BLaER1 (cell line): ENCODE results near the gene SRGAP2C.
"Not testable (repeated sequence)": the region's sequence is repeated elsewhere in the genome, so short reads cannot be mapped to it uniquely, and the experiment has no call there.

Experiments
- H3K27ac ChIP-seq: shearing (Covaris generic); formaldehyde crosslinking; 2 replicates; pipeline ENCODE4 v1.8.1; 2022
- H3K27me3 ChIP-seq: shearing (Covaris generic); formaldehyde crosslinking; 2 replicates; pipeline ENCODE4 v1.8.1; 2022
- H3K36me3 ChIP-seq: shearing (Covaris generic); formaldehyde crosslinking; 2 replicates; pipeline ENCODE4 v1.8.1; 2022
- H3K4me1 ChIP-seq: shearing (Covaris generic); formaldehyde crosslinking; 2 replicates; pipeline ENCODE4 v1.8.1; 2022
- H3K4me2 ChIP-seq: shearing (Covaris generic); formaldehyde crosslinking; 2 replicates; pipeline ENCODE4 v1.8.1; 2022
- H3K4me3 ChIP-seq: shearing (Covaris generic); formaldehyde crosslinking; 2 replicates; pipeline ENCODE4 v1.8.1; 2022
- H3K9ac ChIP-seq: shearing (Covaris generic); formaldehyde crosslinking; 2 replicates; pipeline ENCODE4 v1.8.1; 2022
- H3K9me3 ChIP-seq: shearing (Covaris generic); formaldehyde crosslinking; 2 replicates; pipeline ENCODE4 v1.8.1; 2022
- H4K20me1 ChIP-seq: shearing (Covaris generic); formaldehyde crosslinking; 2 replicates; pipeline ENCODE4 v1.8.1; 2022

SRGAP2C gene

DNA sequence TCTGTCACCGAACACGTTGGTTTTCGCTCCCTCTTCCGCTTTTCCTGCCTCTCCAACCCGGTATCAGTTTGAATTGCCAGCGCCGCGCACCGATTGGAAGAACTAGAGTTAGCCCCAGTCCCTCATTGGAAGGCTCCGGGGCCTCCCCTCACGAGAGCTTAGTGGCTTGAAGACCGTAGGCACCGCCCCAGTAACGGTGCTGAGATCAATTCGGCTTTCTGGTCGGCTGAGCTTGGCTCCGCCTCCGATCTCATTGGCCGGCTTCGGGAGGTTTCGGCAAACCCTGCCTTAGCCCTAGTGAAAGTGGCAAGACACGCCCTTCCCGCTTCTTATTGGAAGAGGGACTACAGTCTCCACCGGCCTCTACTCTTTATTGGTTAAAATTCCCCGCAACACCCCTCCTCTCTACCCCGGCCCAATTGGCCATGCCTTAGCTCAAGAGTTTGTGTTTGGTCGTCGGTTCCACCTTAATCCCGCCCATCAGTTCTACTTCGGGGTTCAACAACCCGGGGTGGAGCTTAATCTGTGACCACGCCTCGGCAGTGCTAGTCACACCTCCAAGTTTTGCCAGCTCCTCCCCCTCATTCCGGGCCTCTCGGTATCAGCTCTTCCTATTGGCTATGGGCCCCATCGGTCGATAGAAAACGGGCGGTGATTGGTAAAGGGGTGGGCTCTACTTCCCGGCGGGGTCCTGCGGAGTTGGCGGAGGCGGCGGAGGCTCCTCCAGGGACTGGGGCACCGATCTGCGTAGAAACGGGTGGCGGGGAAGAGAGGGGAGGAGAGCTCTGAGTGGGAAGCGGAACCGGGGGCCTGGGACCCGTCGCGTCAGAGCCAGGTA lies at the start of gene SRGAP2C, which contains the start of gene FAM72B:
Gene SRGAP2C, plus strand, starts transcription at position 686 of the 838 bp plus-strand sequence. CDS start 2,472 bp downstream, outside the sequence.
Gene FAM72B, minus strand, starts transcription at position 51 of the 838 bp plus-strand sequence. CDS start 851 bp downstream, outside the sequence.
- H3K36me3 ChIP-seq, H3K4me1 ChIP-seq, H3K27me3 ChIP-seq, H3K27ac ChIP-seq, H3K9me3 ChIP-seq, H3K9ac ChIP-seq, H4K20me1 ChIP-seq: not testable (repeated sequence)
- Histone ChIP-seq H3K4me3 (peak within 1 kb of the TSS; percentile 66), H3K4me2 (peak within 1 kb of the TSS; percentile 55)

DNA sequence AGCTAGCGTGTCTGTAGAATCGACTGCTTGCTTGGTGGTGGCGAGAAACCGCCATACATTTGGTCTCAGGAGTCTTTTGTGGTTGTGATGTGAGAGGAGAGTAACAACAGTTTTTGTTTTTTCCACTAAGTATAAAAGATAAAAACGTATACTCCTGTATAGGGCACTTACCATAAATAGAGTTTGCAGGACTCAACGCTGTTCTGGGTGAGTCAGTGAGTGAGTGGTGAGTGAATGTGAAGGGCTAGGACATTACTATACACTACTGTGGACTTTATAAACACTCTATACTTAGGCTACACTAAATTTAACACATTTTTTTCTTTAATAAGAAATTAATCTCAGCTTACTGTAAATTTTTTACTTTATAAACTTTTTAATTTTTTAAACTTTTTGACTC lies 44.4 kb upstream of the SRGAP2C start:
- not testable (repeated sequence) for H3K9me3 ChIP-seq, H3K27ac ChIP-seq, H3K9ac ChIP-seq, H3K4me2 ChIP-seq, H3K4me1 ChIP-seq, H4K20me1 ChIP-seq, H3K4me3 ChIP-seq, H3K36me3 ChIP-seq, H3K27me3 ChIP-seq

DNA sequence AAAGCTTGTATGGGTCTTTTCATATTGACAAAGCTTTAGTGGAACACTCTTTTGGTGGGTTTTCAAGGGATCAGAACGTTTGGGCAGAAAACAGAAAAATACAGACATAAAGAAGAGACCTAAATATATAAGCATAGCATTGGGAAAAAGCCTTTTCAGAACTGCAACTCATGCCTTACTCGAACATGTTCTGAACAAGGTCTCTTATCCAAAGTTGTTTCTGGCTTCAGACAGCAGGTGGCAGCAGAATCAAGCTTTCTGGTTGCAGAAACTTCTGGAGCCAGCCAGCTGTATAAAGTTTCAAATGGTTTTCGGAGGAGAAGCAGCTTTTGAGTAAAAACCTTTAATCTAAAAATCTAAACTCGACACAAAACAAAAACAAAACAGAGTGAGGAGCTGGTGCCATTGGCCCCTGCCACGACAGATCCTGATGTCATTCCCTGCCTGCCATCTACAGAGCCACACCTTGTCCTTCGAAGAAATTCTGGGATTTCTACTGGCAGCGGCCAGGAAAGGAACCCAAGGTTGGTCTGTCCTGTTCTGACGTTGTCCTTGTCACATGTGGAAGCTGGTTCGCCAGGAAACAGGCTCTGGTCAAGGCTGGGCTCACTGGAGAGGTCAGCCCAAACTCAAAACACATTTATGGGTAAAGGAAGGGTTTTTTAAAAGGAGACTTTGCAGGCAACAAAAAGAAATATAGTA lies 36.1 kb upstream of the SRGAP2C start:
- not testable (repeated sequence) for H3K9ac ChIP-seq, H3K27ac ChIP-seq, H3K36me3 ChIP-seq, H3K4me2 ChIP-seq, H3K27me3 ChIP-seq, H3K4me3 ChIP-seq, H3K9me3 ChIP-seq, H4K20me1 ChIP-seq, H3K4me1 ChIP-seq

- H3K4me2 ChIP-seq, H3K27me3 ChIP-seq, H3K4me1 ChIP-seq, H3K36me3 ChIP-seq, H4K20me1 ChIP-seq, H3K27ac ChIP-seq, H3K4me3 ChIP-seq, H3K9me3 ChIP-seq, H3K9ac ChIP-seq: not testable (repeated sequence)
These were observed 33.5 kb upstream of the SRGAP2C start for GRCh38 chr1:121151294-121151693.

DNA sequence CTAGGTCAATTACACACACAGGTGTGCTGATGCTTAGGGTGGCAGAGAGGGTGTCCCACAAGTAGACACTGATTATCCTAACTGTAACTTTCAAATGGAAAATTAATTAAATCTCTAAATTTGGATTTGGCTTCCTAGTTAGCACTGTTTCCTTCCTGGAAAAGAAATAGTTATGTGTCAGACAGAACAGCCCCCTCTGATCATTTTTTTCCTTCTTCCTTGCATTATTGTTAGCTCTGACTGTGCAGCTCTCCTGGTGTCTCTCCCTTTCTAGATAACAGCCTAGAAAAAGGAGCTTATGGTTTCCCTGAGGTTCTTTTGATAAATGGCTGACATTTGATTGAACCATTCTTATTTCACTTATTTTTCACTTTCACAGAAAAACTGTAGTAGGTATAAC lies 32.0 kb upstream of the SRGAP2C start:
- H3K27me3 ChIP-seq, H3K4me1 ChIP-seq, H3K27ac ChIP-seq, H3K36me3 ChIP-seq, H4K20me1 ChIP-seq, H3K4me3 ChIP-seq, H3K9me3 ChIP-seq, H3K9ac ChIP-seq, H3K4me2 ChIP-seq: not testable (repeated sequence)

GRCh38 chr1:121154811-121155210 lies 30.0 kb upstream of the SRGAP2C start:
- not testable (repeated sequence) for H3K4me3 ChIP-seq, H3K27ac ChIP-seq, H3K4me1 ChIP-seq, H4K20me1 ChIP-seq, H3K27me3 ChIP-seq, H3K36me3 ChIP-seq, H3K9me3 ChIP-seq, H3K9ac ChIP-seq, H3K4me2 ChIP-seq

DNA sequence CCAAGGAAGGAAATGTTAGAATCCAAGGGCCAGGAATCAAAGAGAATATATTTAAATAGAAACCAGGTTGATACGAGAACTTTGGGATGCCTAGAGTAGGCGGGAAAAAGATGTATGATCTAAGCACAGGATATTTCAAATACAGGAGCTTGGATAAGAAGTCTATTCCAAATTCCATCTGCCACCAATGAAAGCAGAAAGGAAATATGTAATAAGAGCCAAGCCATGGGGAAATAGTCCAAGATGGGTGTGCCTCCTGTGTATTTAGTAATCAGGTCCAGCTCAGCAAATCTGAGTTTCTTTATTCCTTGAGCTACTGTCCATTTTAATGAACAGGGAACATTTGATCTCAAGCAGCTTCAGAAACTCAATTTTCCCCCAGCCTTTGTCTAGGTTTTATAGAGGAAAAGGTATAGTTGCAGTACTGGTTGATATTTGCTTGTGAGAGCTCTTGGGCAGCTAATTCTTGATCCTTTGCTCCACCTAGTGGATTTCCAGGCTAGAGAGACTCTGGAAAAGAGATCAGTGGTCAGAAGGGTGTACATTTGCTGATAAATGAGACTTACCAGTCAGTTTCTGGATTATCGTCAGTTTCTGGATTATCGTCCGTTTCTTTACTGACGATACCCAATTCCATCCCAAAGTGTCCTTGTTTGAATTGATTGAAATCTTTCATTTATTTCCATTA lies 29.0 kb upstream of the SRGAP2C start:
- not testable (repeated sequence) for H3K4me2 ChIP-seq, H3K9ac ChIP-seq, H3K9me3 ChIP-seq, H4K20me1 ChIP-seq, H3K4me3 ChIP-seq, H3K36me3 ChIP-seq, H3K27me3 ChIP-seq, H3K27ac ChIP-seq, H3K4me1 ChIP-seq

GRCh38 chr1:121156958-121157603 lies 27.7 kb upstream of the SRGAP2C start:
- not testable (repeated sequence) for H3K9me3 ChIP-seq, H3K4me1 ChIP-seq, H3K9ac ChIP-seq, H3K27ac ChIP-seq, H4K20me1 ChIP-seq, H3K27me3 ChIP-seq, H3K4me3 ChIP-seq, H3K36me3 ChIP-seq, H3K4me2 ChIP-seq

- not testable (repeated sequence) for H3K36me3 ChIP-seq, H3K9ac ChIP-seq, H3K9me3 ChIP-seq, H3K4me3 ChIP-seq, H3K27ac ChIP-seq, H3K27me3 ChIP-seq, H4K20me1 ChIP-seq, H3K4me1 ChIP-seq, H3K4me2 ChIP-seq
These were observed 27.2 kb upstream of the SRGAP2C start for GRCh38 chr1:121157609-121158008.

DNA sequence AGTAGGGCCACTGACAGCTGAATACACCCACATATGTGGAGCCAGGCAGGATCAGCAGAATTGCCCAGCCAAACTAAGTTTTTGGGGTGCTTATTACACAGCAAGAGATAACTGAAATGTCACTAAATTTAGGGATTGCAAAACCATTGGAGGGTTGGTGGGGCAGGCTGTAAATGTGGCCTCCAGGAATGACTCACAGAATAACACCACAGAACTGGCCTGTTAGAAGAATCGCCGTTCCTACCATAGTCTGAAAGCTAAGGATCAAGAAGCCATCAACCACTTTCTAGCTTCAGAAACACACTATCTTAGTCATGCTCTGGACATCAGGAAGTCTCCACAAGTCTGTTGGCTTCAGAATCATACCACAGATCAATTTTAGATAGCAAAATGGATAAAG lies 24.7 kb upstream of the SRGAP2C start:
- H3K4me2 ChIP-seq, H3K36me3 ChIP-seq, H3K9ac ChIP-seq, H3K4me3 ChIP-seq, H4K20me1 ChIP-seq, H3K9me3 ChIP-seq, H3K27me3 ChIP-seq, H3K4me1 ChIP-seq, H3K27ac ChIP-seq: not testable (repeated sequence)

DNA sequence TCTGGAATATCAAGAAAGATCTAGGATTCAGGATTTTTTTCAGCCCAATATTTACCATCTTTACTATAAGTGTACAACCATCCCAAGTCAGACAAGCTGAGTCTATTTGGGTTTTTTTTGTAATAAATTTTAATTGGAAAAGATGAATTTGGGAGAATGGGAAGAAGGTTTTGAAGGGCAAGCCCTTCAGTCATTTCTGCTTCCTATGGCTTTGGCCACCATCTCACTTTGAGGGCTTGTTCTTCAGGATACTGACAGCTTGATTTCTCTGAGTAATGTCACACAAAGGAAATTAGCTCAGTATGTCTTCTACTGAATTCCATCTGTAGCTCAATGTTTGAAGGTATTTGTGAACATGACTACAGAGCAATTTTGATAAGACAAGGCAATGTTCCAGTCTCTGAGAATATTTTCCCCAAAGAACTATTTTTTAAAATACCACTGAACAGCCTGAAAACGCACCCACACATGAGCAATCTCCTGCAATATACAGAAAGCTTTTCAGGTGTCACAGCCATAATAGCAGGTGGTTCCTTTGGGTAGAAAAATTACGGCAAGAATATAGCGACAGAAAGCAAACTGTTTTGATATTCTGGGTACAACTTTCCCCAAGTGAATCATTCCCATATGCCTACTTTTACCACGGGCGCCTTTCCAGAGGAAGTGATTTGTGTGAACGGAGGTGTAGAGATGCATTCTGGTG lies 23.4 kb upstream of the SRGAP2C start:
- H3K27ac ChIP-seq, H3K9me3 ChIP-seq, H4K20me1 ChIP-seq, H3K4me3 ChIP-seq, H3K4me2 ChIP-seq, H3K9ac ChIP-seq, H3K36me3 ChIP-seq, H3K4me1 ChIP-seq, H3K27me3 ChIP-seq: not testable (repeated sequence)

DNA sequence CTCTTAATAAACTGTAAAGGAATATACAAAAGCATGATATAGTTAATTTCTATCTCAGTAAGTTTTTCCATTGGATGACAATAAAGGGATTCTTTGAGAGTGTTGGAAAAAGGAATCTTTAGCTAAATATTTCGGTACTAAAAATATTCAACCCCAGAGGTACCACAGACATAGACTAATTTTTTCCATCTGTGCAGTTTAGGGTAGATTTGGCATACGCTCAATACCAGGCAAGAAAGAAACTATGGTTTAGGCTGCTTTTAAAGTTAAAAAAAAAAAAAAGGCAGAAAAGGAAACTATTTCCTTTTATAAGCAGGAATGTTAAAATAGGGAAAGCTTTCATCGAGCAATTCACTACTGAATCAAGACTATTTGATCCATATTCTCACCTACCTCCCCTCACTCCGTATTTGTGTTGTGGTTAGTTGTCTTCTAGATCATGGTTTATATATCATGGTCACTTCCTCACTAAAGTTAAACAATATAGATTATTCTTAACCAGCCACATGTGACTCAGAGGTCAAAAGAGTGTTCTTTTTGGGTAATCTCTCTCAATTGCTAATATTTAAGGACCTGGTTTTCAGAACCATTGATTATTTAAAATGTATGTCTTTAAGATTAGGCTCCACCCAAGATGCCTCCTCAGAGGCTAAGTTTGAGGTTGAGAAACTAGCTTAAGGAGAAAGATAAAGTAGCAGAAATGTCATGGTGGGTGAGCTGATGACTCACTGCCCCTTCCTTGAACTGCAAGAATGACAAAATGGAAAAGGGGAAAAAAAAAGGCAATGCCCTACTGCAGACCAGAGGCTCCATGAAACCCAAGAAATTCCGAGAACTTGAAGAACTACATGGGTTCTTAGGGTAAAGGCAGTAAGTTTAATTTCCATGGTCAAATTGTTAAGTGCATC lies 20.7 kb upstream of the SRGAP2C start:
- H3K27me3 ChIP-seq, H3K9me3 ChIP-seq, H3K4me3 ChIP-seq, H3K27ac ChIP-seq, H4K20me1 ChIP-seq, H3K36me3 ChIP-seq, H3K9ac ChIP-seq, H3K4me2 ChIP-seq, H3K4me1 ChIP-seq: not testable (repeated sequence)

DNA sequence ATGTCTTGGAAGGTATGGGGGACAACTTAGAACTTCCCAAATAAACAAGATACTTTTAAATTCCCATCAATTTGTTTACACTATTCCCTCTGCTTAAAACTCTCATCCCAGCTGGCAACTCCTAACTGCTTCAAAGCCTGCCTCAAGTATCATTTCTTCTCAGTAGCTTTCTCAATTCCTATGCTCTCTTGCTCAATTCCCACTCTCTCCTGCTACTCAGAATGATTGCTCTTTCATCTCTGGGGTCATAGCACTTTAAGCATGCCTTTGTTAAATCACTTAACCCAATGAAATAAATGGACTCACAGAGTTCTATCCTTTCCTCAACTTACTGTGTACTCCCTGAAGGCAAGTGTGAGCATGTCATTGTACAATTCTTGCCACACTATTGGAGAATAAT lies 19.5 kb upstream of the SRGAP2C start:
- H3K9ac ChIP-seq, H3K4me2 ChIP-seq, H3K9me3 ChIP-seq, H3K36me3 ChIP-seq, H3K27me3 ChIP-seq, H3K4me3 ChIP-seq, H4K20me1 ChIP-seq, H3K27ac ChIP-seq, H3K4me1 ChIP-seq: not testable (repeated sequence)
